Measurements from ENCODE around the gene MGMT. TPM values are rescaled to one million over a fixed set of nuclear protein-coding genes. Genes with fewer than 3 reads are reported as not detected.

MGMT gene
- total and polyA plus RNA-seq, 3 donors from 2014 or later, result 32.8 to 40.7 (median 37.9) TPM

DNA sequence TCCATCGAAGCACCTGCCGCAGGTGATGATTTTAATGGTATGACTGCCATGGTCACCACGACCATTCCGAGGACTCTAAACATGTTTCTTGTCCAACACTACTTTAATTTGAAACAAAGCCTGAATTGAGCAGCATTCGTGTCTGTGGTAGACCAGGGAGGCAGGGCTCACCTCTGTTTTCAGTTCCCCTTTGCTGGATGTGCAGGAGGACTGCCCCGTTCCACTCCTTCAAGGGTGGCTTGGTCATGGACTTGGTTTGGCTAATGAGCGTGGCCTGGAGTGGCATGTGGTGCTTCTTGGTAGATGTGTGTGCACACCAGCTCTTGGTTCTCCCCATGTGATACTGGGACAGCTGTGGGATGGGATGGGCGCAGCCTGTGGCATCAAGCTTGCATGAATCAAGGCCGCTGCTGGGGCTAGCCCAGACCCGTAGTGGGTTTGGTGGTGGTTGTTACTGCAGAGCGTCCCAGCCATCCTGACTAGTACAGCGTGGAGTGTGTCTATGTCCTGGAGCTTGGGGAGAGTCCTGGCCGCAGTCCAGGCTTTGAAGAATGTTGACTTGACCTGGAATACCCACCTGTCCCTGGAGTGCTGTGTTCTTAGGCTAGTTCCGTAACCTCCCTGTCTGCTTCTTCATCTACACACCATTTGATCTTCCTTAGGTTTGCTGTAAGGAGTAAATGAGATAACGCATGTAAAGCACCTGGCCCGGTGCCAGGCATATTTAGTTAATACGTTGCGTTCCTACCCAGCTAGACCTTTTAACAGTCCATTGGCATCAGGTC lies 34.8 kb downstream of the MGMT start:
- WGBS, 2 donors, result 84 to 89% methylated on average over 18 of the region's 18 CpGs
- no peaks in the 10 kb centered on the region for H3K9me3 ChIP-seq
- TF ChIP-seq POLR2A (IDR thresholded peaks at IDR 0.05), result no peak
- TF ChIP-seq, protein P1, sequence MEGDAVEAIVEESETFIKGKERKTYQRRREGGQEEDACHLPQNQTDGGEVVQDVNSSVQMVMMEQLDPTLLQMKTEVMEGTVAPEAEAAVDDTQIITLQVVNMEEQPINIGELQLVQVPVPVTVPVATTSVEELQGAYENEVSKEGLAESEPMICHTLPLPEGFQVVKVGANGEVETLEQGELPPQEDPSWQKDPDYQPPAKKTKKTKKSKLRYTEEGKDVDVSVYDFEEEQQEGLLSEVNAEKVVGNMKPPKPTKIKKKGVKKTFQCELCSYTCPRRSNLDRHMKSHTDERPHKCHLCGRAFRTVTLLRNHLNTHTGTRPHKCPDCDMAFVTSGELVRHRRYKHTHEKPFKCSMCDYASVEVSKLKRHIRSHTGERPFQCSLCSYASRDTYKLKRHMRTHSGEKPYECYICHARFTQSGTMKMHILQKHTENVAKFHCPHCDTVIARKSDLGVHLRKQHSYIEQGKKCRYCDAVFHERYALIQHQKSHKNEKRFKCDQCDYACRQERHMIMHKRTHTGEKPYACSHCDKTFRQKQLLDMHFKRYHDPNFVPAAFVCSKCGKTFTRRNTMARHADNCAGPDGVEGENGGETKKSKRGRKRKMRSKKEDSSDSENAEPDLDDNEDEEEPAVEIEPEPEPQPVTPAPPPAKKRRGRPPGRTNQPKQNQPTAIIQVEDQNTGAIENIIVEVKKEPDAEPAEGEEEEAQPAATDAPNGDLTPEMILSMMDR (IDR thresholded peaks at IDR 0.05), result no peak
- no peaks in the 10 kb centered on the region for H3K27me3 ChIP-seq
- no peak for DNase-seq
- H3K4me3 ChIP-seq, result no peak overlapping the region
- no peak overlapping the region for H3K27ac ChIP-seq
- intact Hi-C loops (cut with DNase I; ENCODE audit: low total_unique reads), result no loop called here
- H3K4me1 ChIP-seq, result no peaks in the 10 kb centered on the region
- no peaks in the 10 kb centered on the region for H3K36me3 ChIP-seq (ENCODE audit: low read depth, missing control alignments)

DNA sequence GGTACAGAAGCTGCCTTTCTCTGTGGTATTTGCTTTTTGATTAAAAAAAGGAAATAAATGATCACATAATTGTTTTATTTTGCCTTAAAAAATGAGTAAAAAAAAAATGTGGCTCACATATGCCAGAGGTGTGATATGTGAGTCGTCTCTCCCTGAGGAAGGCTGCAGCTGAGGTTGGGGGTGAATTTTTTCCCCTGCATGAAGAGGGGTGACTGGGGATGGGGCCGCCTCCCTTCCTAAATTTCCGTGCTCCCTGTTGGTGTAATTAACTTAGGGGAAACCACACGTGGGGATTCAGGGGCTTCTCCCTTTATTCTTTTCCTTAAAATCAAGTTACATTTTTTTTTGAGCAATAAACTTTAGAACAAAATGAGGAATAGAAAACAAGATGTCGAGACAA lies 35.4 kb downstream of the MGMT start:
- Histone ChIP-seq H3K36me3 (ENCODE audit: low read depth, missing control alignments) (no peaks in the 10 kb centered on the region), H3K27ac (no peak overlapping the region), H3K4me3 (no peak overlapping the region), H3K9me3 (no peaks in the 10 kb centered on the region), H3K27me3 (no peaks in the 10 kb centered on the region), H3K4me1 (no peaks in the 10 kb centered on the region)
- intact Hi-C loops (cut with DNase I; ENCODE audit: low total_unique reads), result no loop called here
- TF ChIP-seq, protein P1 (IDR thresholded peaks at IDR 0.05), result no peak
- no peak for TF ChIP-seq POLR2A (IDR thresholded peaks at IDR 0.05)
- no peak for DNase-seq
- WGBS, 2 donors, result 78 to 80% methylated on average over 5 of the region's 5 CpGs

DNA sequence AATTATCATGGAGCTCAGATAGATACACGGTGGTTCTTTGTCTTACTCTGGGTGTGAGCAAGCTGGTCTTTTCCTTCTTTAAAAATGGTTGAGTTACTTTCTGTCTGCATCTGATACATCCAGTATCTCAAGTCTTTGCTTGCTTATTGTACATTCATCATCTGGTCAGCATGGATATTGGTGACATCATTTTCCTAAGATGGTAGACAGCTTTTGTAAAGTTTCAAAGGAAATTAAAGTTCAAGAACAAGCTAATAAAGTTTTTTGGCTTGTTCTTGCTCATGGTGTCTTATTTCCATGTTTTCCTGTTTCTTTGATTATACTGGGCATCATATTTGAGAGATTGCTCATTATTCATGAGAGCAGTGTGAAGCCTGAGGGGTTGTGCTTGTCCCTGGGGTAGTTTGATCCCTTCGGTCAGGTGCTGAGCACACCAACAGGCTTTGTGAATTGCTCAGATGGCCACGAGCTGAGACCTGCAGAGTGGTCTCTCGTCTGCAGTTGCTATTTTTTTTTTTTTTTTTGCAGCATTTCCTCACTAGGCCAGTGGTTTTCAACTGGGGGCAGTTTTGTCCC lies 38.5 kb downstream of the MGMT start:
- no peaks in the 10 kb centered on the region for H3K27me3 ChIP-seq
- no peaks in the 10 kb centered on the region for H3K9me3 ChIP-seq
- DNase-seq, result no peak
- no peaks in the 10 kb centered on the region for H3K36me3 ChIP-seq (ENCODE audit: low read depth, missing control alignments)
- no peak overlapping the region for H3K27ac ChIP-seq
- no peak overlapping the region for H3K4me3 ChIP-seq
- no peaks in the 10 kb centered on the region for H3K4me1 ChIP-seq
- TF ChIP-seq, protein P1 (IDR thresholded peaks at IDR 0.05), result no peak
- TF ChIP-seq POLR2A (IDR thresholded peaks at IDR 0.05), result no peak
- intact Hi-C loops (cut with DNase I; ENCODE audit: low total_unique reads), result no loop called here
- 65 to 71% methylated on average over 4 of the region's 4 CpGs for WGBS, 2 donors

DNA sequence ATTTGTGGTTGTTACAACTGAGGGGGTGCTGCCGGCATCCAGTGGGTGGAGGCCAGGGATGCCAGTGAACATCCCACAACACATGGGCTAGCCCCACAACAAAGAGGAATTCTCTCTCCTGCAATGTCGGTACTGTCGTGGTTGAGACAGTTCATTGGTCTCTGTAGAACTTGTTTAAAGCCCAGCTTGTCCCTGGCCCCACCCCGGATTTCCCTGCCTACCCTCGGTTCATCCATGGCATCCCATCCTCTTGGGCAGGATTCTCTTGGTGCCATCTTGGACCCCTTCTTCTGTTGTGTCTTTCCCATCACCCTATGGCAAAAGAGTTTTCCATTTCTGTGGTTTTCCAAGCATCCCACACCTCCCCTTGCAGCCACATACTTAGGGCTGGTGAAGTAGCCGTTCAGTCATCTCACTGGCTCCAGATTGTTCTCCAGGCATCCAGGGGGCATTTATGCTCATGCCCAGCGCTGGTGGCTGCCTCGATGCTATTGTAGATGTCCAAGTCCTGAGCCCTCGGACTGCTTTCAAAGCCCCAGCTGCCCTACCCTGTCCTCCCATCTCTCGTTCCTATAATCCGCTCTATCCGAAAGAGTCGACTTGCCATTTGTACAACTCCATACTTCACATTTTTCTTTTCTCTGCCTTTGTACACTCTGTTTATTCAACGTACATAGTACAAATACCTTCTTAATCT lies 39.2 kb downstream of the MGMT start:
- H3K9me3 ChIP-seq, result no peaks in the 10 kb centered on the region
- WGBS, 2 donors, result 81 to 87% methylated on average over 14 of the region's 14 CpGs
- no peak overlapping the region for H3K27ac ChIP-seq
- no peaks in the 10 kb centered on the region for H3K27me3 ChIP-seq
- TF ChIP-seq POLR2A (IDR thresholded peaks at IDR 0.05), result no peak
- TF ChIP-seq, protein P1 (IDR thresholded peaks at IDR 0.05), result no peak
- no peak overlapping the region for H3K4me3 ChIP-seq
- intact Hi-C loops (cut with DNase I; ENCODE audit: low total_unique reads), result no loop called here
- no peaks in the 10 kb centered on the region for H3K36me3 ChIP-seq (ENCODE audit: low read depth, missing control alignments)
- no peaks in the 10 kb centered on the region for H3K4me1 ChIP-seq
- DNase-seq, result no peak

All from testis (tissue), 3 donors.